Effector memory CD8-positive, alpha-beta T cell (primary cell): ENCODE data around the gene GPBAR1.

Experiments used
- ATAC-seq: fragments of 150-1000 bp; cut with Tn5 transposase; replicated peaks from 2 replicates; pipeline ENCODE4 v1.10.0; 2021; ENCODE audit warnings: mild to moderate bottlenecking, moderate library complexity
- DNase-seq, 3 experiments: peaks; one replicate each; pipeline ENCODE4 v3.0.0; 2021
- H3K27ac Mint-ChIP-seq, 2 donors: one replicate each; pipeline ENCODE4 v1.8.0; 2022; ENCODE audit warnings: mild to moderate bottlenecking in 2 of 2, mixed read lengths in 2 of 2, moderate library complexity in 2 of 2
- H3K27me3 Mint-ChIP-seq, 2 donors: one replicate each; pipeline ENCODE4 v1.8.0; 2022; ENCODE audit warnings: mixed read lengths in 2 of 2
- H3K36me3 Mint-ChIP-seq: one replicate; pipeline ENCODE4 v1.8.0; 2022; ENCODE audit warnings: mild to moderate bottlenecking, moderate library complexity, mixed read lengths; ENCODE audit not compliant: insufficient read depth
- H3K4me1 Mint-ChIP-seq, 2 donors: one replicate each; pipeline ENCODE4 v1.8.0; 2022; ENCODE audit warnings: low read depth in 2 of 2, mixed read lengths in 2 of 2
- H3K4me3 Mint-ChIP-seq, 2 donors: one replicate each; pipeline ENCODE4 v1.8.0; 2022; ENCODE audit warnings: mild to moderate bottlenecking in 2 of 2, mixed read lengths in 2 of 2, moderate library complexity in 2 of 2
- H3K9me3 Mint-ChIP-seq, 2 donors: one replicate each; pipeline ENCODE4 v1.8.0; 2022; ENCODE audit warnings: mixed read lengths in 2 of 2
- total RNA-seq, 9 experiments: gene quantifications; one replicate each; lab custom pipeline; 2026; lab: John Stamatoyannopoulos, UW

GPBAR1 gene, protein sequence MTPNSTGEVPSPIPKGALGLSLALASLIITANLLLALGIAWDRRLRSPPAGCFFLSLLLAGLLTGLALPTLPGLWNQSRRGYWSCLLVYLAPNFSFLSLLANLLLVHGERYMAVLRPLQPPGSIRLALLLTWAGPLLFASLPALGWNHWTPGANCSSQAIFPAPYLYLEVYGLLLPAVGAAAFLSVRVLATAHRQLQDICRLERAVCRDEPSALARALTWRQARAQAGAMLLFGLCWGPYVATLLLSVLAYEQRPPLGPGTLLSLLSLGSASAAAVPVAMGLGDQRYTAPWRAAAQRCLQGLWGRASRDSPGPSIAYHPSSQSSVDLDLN
- 0.51 to 4.0 (median 1.0) reads per million in 9 experiments for total RNA-seq

DNA sequence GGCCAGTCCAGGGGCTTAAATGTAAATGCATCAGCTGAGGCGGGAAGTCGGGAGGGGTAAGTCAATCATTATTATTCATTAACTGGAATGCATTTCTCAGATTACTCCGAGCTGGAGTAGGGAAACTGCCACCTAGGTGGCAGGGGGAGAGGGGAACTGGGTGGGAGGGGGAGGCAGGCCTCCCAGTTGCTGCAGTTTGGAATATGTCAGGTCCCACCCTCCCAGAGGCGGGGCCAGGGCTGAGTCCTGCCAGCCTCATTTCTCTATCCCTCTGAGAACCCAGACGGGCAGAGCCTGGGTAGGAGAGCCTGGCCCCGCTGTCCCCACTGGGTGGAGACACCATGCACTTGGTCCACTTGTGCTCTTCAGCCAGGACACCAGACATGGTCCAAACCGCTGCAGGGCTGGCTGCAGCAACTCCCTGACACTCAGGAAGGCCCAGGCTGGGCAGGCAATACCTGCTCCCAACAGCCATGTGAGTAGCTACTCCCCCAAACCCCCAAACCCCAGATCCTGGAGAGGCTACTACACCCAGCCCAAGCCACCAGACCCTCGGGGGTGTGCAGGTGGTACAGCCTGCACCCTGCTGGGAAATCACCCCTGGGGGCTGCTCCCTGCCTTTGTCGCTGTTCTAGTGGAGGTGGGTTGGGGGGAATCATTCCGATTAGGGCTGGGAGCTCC is at the start of gene GPBAR1:
TSS of gene GPBAR1 (plus strand) at position 274 of the 681 bp plus-strand sequence. CDS start 1,710 bp downstream, outside the sequence.
- Mint-ChIP-seq H3K27me3 (no peaks in the 10 kb centered on the region), H3K36me3 (peaks cover 63% of the 10 kb centered on the region), H3K4me3 (no peak within 1 kb of the TSS), H3K4me1 (peaks cover 19 to 25% of the 10 kb centered on the region in 2 donors), H3K27ac (peak within 1 kb of the TSS; percentile 42 to 83), H3K9me3 (no peaks in the 10 kb centered on the region)
- DNase-seq = no peak
- no peak for ATAC-seq

- Mint-ChIP-seq H3K4me3 (no peak overlapping the region), H3K4me1 (peaks cover 7 to 20% of the 10 kb centered on the region in 2 donors), H3K27ac (no peak overlapping the region), H3K27me3 (peaks cover 7 to 18% of the 10 kb centered on the region in 2 donors), H3K36me3 (peaks cover 18% of the 10 kb centered on the region), H3K9me3 (peaks cover 0 to 7% of the 10 kb centered on the region in 2 donors)
- ATAC-seq (no peak), DNase-seq (no peak)
Measured at GRCh38 chr2:218214116-218214515, 46.7 kb upstream of the GPBAR1 start.

DNA sequence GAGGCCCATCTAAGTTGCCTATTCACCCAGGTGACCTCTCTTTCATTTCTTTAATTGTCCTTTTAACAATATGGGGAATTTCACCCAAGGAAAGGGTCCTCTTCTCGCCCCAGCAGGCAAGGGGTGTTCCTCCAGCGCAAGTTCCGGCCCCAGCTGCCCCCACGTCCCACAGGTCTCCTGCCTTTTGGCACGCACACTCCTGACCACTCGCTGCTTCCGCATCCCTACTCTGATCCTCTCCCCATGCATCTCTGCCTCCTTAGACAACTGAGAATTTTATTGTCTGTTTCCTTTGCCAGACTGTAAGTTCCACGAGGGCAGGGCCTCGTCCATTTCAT is 44.5 kb upstream of the GPBAR1 start:
- Mint-ChIP-seq H3K36me3 (peaks cover 33% of the 10 kb centered on the region), H3K27ac (peak overlapping the region; percentile 95 to 99), H3K4me1 (peaks cover 26 to 35% of the 10 kb centered on the region in 2 donors), H3K9me3 (no peaks in the 10 kb centered on the region), H3K4me3 (peak overlapping the region; percentile 88 to 93), H3K27me3 (peaks cover 0 to 2% of the 10 kb centered on the region in 2 donors)
- ATAC-seq (no peak), DNase-seq (no peak)

- Mint-ChIP-seq H3K27me3 (no peaks in the 10 kb centered on the region), H3K4me3 (peak within 1 kb of the TSS; percentile 88 to 93), H3K4me1 (peaks cover 31 to 40% of the 10 kb centered on the region in 2 donors), H3K36me3 (peaks cover 38% of the 10 kb centered on the region), H3K27ac (peak within 1 kb of the TSS; percentile 95 to 99), H3K9me3 (no peaks in the 10 kb centered on the region)
- DNase-seq = peak; percentile 95 to 97 (median 97)
- ATAC-seq = peak; percentile 81
Measured at GRCh38 chr2:218216674-218217359, 44.0 kb upstream of the GPBAR1 start, which contains the start of gene ARPC2. ARPC2 (plus strand) TSS chr2:218217189; CDS start chr2:218217471, 282 bp downstream.

DNA sequence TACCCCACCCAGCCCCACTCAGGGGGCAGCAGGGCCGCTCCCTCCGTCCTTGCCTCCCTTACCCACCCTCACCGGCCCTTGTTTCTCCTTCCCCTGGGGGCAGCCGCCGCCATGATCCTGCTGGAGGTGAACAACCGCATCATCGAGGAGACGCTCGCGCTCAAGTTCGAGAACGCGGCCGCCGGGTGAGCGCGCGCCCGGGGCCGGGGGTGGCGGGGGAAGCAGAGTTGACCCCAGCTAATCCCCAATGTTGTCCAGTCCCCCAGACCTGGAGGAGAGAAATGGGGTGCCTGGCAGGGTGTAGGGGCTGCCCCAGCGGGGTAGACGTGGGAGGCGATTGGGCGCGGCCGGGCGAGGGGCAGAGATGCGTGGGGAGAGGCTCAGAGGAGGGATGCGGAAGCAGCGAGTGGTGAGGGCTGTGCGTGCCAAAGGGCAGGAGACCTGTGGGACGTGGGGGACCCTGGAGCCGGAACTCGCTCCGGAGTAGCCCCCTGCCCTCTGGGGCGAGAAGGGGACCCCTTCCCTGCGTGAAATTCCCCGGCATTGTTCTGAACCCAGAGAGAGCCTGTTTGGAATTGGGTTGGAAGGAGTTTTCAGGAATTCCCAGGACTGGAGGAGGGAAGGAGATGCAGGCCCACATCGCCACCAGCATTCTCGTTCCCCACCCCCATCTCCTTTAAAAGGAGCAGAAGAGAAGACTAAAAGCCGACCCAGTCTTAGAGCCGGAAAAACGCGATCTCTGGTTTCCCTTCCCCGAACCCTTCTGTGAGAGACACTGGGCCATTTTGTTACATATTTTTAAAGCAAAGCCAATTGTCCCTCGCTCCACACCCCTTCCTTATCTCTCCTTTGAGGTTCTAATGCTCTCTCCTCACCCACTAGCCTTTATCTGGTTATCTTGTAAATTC is 43.2 kb upstream of the GPBAR1 start:
- peaks cover 38 to 47% of the 10 kb centered on the region in 2 donors for H3K4me1 Mint-ChIP-seq
- H3K27me3 Mint-ChIP-seq = no peaks in the 10 kb centered on the region
- H3K4me3 Mint-ChIP-seq = peak overlapping the region; percentile 88 to 93
- peaks cover 42% of the 10 kb centered on the region for H3K36me3 Mint-ChIP-seq
- ATAC-seq (peak; percentile 53), DNase-seq (peak; percentile 43 to 56 (median 54))
- peak overlapping the region; percentile 95 to 99 for H3K27ac Mint-ChIP-seq
- H3K9me3 Mint-ChIP-seq = no peaks in the 10 kb centered on the region

GRCh38 chr2:218218268-218219185 is 42.3 kb upstream of the GPBAR1 start:
- H3K4me1 Mint-ChIP-seq = peaks cover 45 to 56% of the 10 kb centered on the region in 2 donors
- H3K36me3 Mint-ChIP-seq = peaks cover 46% of the 10 kb centered on the region
- peak overlapping the region; percentile 88 to 93 for H3K4me3 Mint-ChIP-seq
- H3K9me3 Mint-ChIP-seq = no peaks in the 10 kb centered on the region
- peak; percentile 9 for ATAC-seq
- no peaks in the 10 kb centered on the region for H3K27me3 Mint-ChIP-seq
- DNase-seq = no peak
- peak overlapping the region; percentile 95 to 99 for H3K27ac Mint-ChIP-seq

GRCh38 chr2:218219934-218220333 is 40.9 kb upstream of the GPBAR1 start:
- Mint-ChIP-seq H3K4me3 (peak overlapping the region; percentile 88 to 93), H3K9me3 (no peaks in the 10 kb centered on the region), H3K36me3 (peaks cover 60% of the 10 kb centered on the region), H3K4me1 (peaks cover 53 to 68% of the 10 kb centered on the region in 2 donors), H3K27me3 (no peaks in the 10 kb centered on the region), H3K27ac (peak overlapping the region; percentile 66 to 99)
- DNase-seq = no peak
- no peak for ATAC-seq

DNA sequence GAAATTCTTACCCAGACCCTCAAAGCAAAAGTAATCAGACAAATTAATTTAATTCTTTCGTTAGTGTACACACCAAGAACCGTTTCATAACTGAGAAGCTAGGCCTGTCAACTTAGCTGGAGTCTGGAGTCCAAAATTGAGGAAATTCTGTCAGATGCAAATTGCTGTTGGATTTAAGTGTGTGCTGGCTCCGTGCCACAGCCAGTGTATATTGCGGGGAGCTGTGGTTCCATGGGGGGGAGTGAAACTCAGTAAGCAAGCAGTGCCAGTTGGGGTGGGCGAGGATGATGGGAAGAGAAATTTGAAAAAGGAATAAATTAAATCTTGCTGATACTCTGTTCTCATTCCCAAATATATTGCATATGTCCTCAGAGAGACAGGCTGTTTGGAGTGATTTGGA is 39.8 kb upstream of the GPBAR1 start:
- Mint-ChIP-seq H3K4me1 (peaks cover 63 to 77% of the 10 kb centered on the region in 2 donors), H3K36me3 (peaks cover 71% of the 10 kb centered on the region), H3K27ac (peak overlapping the region; percentile 66 to 99), H3K27me3 (no peaks in the 10 kb centered on the region), H3K4me3 (peak overlapping the region; percentile 88 to 93), H3K9me3 (no peaks in the 10 kb centered on the region)
- no peak for DNase-seq
- no peak for ATAC-seq

GRCh38 chr2:218223046-218223445 is 37.8 kb upstream of the GPBAR1 start:
- H3K27ac Mint-ChIP-seq = peak overlapping the region; percentile 66 to 99
- no peaks in the 10 kb centered on the region for H3K9me3 Mint-ChIP-seq
- H3K36me3 Mint-ChIP-seq = peaks cover 74% of the 10 kb centered on the region
- no peak for DNase-seq
- peak overlapping the region; percentile 88 to 93 for H3K4me3 Mint-ChIP-seq
- ATAC-seq = peak; percentile 73
- peaks cover 67 to 87% of the 10 kb centered on the region in 2 donors for H3K4me1 Mint-ChIP-seq
- H3K27me3 Mint-ChIP-seq = no peaks in the 10 kb centered on the region

- Mint-ChIP-seq H3K27me3 (no peaks in the 10 kb centered on the region), H3K9me3 (no peaks in the 10 kb centered on the region), H3K27ac (peak overlapping the region; percentile 30 to 99), H3K4me1 (peaks cover 74 to 91% of the 10 kb centered on the region in 2 donors), H3K4me3 (peak overlapping the region; percentile 88 to 93), H3K36me3 (peaks cover 85% of the 10 kb centered on the region)
- ATAC-seq (no peak), DNase-seq (no peak)
Measured at GRCh38 chr2:218224186-218224585, 36.6 kb upstream of the GPBAR1 start.

DNA sequence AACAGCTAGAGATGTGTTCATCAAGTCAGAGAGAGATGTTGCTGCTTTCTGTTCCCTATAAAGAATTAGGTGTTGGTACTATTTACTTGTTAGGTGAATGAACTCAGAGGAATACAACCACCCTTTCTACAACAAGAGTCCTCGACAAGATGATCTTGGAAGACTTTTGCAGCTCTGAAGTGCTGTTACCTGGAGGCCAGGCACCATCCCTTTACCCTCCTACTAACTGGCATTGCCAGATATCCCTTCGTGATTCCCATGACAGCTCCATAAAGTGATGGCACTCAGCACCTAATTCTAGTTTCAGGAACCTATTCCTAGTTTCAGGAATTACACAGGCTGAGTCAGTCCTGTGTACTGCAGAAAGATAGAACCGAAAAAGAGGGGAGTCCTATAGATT is 33.9 kb upstream of the GPBAR1 start:
- Mint-ChIP-seq H3K36me3 (peaks cover 88% of the 10 kb centered on the region), H3K9me3 (no peaks in the 10 kb centered on the region), H3K4me3 (peak overlapping the region; percentile 25 to 93)

More for the DNA sequence above, 33.9 kb upstream of the GPBAR1 start:
- DNase-seq (no peak), ATAC-seq (no peak)
- peak overlapping the region; percentile 30 to 87 for H3K27ac Mint-ChIP-seq
- H3K4me1 Mint-ChIP-seq = peaks cover 62 to 82% of the 10 kb centered on the region in 2 donors
- H3K27me3 Mint-ChIP-seq = no peaks in the 10 kb centered on the region
